ENCODE measurements around the gene CD300LG.
"Not testable (repeated sequence)": the region's sequence is repeated elsewhere in the genome, so short reads cannot be mapped to it uniquely, and the experiment has no call there.

Gene CD300LG

DNA sequence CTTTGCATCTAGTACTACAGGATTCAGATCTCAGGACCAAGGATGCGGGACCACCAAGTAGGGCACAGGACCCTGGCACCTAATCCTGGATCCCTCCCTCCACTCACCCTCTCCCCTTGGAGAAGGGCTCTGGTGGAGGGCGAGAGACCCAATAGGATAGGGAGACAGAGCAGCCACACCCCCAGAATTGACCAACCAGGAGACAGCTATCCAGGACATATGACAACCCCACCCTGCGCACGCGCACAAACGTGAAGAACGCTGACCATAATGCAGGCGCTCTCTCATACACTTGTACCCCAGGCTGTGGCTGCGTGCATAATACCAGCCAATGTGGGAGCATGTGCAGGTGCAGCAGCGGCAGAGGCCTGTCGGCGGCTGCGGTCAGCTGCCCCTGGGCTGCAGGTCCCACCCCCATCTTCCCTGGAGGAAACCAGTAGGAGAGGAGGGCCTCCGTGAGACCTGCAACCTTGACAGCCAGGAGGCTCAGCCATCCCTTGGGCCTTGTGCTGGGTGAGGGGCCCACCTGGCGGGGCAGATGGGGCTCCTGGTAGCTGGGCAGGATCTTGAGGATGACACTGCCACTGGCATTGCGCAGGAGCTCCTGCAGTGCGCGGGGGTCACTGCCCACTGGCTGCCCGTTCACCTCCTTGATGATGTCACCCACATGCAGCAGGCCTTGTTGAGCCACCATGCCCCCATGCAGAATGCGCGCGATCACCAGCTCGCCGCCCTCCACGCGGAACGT lies 35.0 kb downstream of the CD300LG start:
- TF ChIP-seq, protein P1, sequence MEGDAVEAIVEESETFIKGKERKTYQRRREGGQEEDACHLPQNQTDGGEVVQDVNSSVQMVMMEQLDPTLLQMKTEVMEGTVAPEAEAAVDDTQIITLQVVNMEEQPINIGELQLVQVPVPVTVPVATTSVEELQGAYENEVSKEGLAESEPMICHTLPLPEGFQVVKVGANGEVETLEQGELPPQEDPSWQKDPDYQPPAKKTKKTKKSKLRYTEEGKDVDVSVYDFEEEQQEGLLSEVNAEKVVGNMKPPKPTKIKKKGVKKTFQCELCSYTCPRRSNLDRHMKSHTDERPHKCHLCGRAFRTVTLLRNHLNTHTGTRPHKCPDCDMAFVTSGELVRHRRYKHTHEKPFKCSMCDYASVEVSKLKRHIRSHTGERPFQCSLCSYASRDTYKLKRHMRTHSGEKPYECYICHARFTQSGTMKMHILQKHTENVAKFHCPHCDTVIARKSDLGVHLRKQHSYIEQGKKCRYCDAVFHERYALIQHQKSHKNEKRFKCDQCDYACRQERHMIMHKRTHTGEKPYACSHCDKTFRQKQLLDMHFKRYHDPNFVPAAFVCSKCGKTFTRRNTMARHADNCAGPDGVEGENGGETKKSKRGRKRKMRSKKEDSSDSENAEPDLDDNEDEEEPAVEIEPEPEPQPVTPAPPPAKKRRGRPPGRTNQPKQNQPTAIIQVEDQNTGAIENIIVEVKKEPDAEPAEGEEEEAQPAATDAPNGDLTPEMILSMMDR (IDR thresholded peaks at IDR 0.05; ENCODE audit: insufficient read depth, low read depth, low read length, missing control alignments) = no peak
- no peak overlapping the region for H3K4me3 ChIP-seq (ENCODE audit: low read length)
- DNase-seq (ENCODE audit: low read depth) = no peak

DNA sequence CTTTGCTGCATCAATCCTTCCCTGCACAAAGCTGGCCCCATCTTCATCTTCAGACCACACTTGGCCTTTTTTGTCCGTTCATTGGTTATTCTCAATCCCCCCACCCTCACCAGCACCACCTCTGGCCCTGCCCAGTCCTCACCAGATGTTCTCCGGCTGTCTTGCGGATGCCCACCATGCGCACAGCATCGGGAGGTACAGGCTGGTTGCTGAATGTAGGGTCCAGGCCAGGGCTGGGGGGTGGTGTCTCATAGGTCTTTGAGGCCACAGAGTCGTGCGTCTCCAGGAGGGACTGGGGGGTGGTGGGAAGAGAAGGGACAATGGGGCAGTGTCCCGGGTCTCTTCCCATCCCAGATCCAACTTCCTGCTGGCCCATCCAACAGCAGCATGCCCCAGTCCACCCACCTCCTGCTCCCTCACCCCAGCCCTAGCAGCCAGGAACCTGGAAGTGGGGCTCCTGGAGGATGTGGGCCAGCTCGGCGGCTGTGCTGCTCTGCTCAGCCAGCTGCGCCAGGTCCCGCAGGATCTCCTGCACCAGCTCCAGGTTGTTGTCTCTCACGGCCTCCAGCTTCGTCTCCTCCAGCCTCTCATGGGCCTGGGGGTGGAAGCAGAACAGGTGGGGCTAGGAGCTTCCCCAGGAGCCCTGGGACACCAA lies 35.9 kb downstream of the CD300LG start:
- TF ChIP-seq, protein P1 (IDR thresholded peaks at IDR 0.05; ENCODE audit: insufficient read depth, low read depth, low read length, missing control alignments) = no peak
- DNase-seq (ENCODE audit: low read depth) = no peak
- H3K4me3 ChIP-seq (ENCODE audit: low read length) = no peak overlapping the region

DNA sequence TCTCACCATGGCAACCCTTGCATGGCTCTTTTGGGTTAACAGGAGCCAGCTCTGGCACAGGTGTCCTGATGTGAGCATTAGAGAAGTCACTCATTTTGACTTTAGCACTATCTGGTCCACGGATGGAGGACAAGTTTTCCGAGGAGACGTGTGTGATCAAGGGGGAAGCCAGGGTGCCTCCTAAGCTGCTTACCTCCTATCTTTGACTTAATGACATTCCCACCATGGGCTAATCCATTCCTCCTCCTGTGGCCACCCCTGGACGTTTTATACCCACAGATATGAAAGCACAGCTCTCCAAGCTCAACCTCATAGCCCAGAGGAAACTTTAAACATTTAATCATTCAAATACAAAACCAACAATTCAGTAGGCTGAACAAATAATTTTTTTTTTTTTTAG lies 41.6 kb downstream of the CD300LG start:
- TF ChIP-seq, protein P1 (IDR thresholded peaks at IDR 0.05; ENCODE audit: insufficient read depth, low read depth, low read length, missing control alignments) = no peak
- DNase-seq (ENCODE audit: low read depth) = no peak
- H3K4me3 ChIP-seq (ENCODE audit: low read length) = no peak overlapping the region

DNA sequence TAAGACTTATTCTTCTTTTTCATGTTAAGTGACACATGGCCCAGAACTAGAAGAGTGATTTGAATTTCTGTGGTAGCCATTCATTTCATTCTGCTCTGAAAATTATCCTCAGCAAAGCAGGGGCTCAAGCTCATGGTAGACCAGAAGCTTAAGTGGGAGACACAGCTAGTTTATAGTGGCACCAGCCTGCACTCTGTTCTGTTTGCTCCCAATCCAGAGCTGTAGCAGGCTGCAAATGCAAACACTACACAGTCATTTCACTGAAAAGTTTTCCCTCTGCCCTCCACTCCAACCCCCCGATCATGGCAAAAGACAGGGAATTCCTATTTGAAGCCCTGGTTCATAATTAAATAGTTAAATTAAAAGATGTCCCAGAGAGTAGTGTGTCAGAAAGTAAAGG lies 43.3 kb downstream of the CD300LG start:
- TF ChIP-seq, protein P1 (IDR thresholded peaks at IDR 0.05; ENCODE audit: insufficient read depth, low read depth, low read length, missing control alignments) = no peak
- no peak for DNase-seq (ENCODE audit: low read depth)
- H3K4me3 ChIP-seq (ENCODE audit: low read length) = no peak overlapping the region

DNA sequence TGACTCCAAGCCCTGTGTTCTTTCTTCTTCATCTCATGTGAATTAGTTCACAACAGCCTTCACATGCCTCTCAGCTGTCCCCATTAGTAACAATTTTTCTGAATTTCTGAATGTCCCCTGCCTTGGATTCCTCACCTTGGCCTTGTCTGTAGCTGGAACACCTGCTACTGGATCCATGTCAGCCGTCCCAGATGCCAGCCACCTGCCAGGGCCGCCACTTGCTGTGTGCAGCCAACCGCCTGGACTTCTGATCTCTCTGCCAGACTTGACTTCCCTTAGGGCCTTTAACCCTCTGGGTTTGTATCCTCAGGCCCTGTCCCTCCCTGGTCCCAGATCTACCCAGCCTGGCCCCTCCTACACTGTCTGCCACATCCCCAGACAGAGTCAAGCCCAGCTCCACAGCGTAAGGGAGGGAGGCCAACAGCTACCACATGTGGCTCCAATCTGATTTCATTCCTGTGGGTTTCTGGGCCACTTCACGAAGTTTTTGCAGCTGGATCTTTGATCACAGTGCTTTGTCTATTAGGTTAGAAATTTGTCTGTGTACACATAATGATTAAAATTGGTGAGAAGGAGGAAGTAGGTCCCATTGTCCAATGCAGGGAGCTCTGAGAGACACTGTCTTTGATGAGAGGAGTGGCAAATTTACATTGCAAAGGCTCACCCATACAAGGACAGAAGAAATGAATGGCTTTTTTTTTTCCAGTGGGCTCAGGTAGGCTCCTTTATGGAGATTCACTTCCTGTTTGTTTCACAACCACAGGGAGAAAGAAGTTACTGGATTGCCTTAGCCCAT lies 45.1 kb downstream of the CD300LG start:
- no peak overlapping the region for H3K4me3 ChIP-seq (ENCODE audit: low read length)
- TF ChIP-seq, protein P1 (IDR thresholded peaks at IDR 0.05; ENCODE audit: insufficient read depth, low read depth, low read length, missing control alignments) = no peak
- DNase-seq (ENCODE audit: low read depth) = no peak

DNA sequence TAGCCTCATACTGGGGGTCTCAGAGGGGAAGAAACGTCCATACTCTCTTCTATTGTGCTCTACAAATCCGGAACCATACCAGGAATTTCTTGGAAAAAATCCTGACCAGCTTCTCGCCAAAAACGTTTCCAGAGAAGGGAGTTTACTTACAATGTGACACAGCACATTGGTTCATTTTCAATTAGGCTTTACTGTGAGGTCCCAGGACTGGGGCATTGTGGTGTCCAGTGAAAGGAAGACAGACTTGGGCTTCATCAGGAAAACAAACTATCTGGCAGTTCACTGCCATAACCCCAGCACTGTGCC lies 45.6 kb downstream of the CD300LG start:
- DNase-seq (ENCODE audit: low read depth) = no peak
- TF ChIP-seq, protein P1 (IDR thresholded peaks at IDR 0.05; ENCODE audit: insufficient read depth, low read depth, low read length, missing control alignments) = no peak
- no peak overlapping the region for H3K4me3 ChIP-seq (ENCODE audit: low read length)

DNA sequence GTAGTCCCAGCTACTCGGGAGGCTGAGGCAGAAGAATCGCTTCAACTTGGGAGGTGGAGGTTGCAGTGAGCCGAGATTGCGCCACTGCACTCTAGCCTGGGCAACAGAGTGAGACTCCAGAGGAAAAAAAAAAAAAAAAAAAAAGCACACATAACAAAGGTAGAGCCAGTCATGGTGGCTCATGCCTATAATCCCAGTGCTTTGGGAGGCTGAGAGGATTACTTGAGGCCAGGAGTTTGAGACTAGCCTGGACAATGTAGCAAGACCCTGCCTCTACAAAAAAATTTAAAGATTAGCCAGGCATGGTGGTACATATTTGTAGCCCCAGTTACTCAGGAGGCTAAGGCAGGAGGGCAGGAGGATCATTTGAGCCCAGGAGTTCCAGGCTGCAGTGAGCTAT lies 47.5 kb downstream of the CD300LG start:
- H3K4me3 ChIP-seq (ENCODE audit: low read length); DNase-seq (ENCODE audit: low read depth): not testable (repeated sequence)

Data from epithelial cell of esophagus (primary cell).